K562 (cell line): Measurements from ENCODE around the gene EMX1. TPM values are rescaled to one million over a fixed set of nuclear protein-coding genes. Genes with fewer than 3 reads are reported as not detected.

ENCODE experiments used
- ATAC-seq: fragments of 200-7000 bp; cut with Tn5 transposase; 3 replicates; pipeline ENCODE4 v1.9.1; 2020; ENCODE audit warnings: moderate library complexity
- BruUV-seq: library from RNA; stranded (reverse); fragments of 400-500 nt; replicated peaks from 2 replicates; lab custom pipeline; 2021; lab: Mats Ljungman, UMichigan
- CTCF ChIA-PET: fragments of 300-600 bp; formaldehyde crosslinking; extraction: SDS; loops from one replicate; lab custom pipeline; 2021; ENCODE audit warnings: low intra/inter-chr PET ratio; lab: Yijun Ruan, JAX
- POLR2A ChIA-PET: fragments of 300-600, 350-650 bp; sonication (Branson Sonifier 250); formaldehyde crosslinking; extraction: SDS; loops from one replicate; lab custom pipeline; 2021; ENCODE audit warnings: antibody characterized with exemption, inconsistent platforms; lab: Yijun Ruan, JAX
- DNase-seq, 4 experiments: peaks; one replicate each; pipeline versions ENCODE4 v3.0.0 to v3.0.0-alpha.2; 2011 to 2018; ENCODE audit warnings: low spot score in 3 of 4, mixed read lengths in 3 of 4; ENCODE audit errors: extremely low read depth in 1 of 4
- FAIRE-seq: peaks from 2 replicates; lab custom pipeline; 2011; peaks lifted over from hg19 to GRCh38; lab: Jason Lieb, UNC
- H2AFZ ChIP-seq: 2 replicates; pipeline ENCODE4 v1.6.0; 2011; ENCODE audit warnings: low read depth, low read length, control low read depth, inconsistent platforms
- H3K27ac ChIP-seq: fragments of 200-600 bp; 3 replicates; pipeline ENCODE4 v1.8.0; 2011; ENCODE audit warnings: low read depth, mild to moderate bottlenecking, control low read depth, inconsistent platforms, low read length, moderate library complexity, mixed read lengths; ENCODE audit errors: extremely low read depth
- H3K27me3 ChIP-seq, 2 experiments: fragments of 300-600 bp in 1 of 2; 2 replicates in 1 of 2; 3 replicates in 1 of 2; pipeline versions ENCODE4 v1.6.0 to v1.8.0; 2011; ENCODE audit warnings: inconsistent platforms in 2 of 2, low read length in 2 of 2, mild to moderate bottlenecking in 1 of 2, mixed read lengths in 1 of 2, moderate library complexity in 1 of 2; ENCODE audit not compliant: control insufficient read depth in 2 of 2, insufficient read depth in 2 of 2
- H3K36me3 ChIP-seq: fragments of 300-600 bp; 3 replicates; pipeline ENCODE4 v1.8.0; 2011; ENCODE audit warnings: mild to moderate bottlenecking, low read length, inconsistent platforms; ENCODE audit not compliant: control insufficient read depth, insufficient read depth
- H3K4me1 ChIP-seq, 2 experiments: fragments of 200-600 bp in 1 of 2; replicated peaks in 1 of 2; 2 replicates in 1 of 2; 3 replicates in 1 of 2; pipeline versions ENCODE4 v1.5.1 to v1.8.0; 2011; ENCODE audit warnings: inconsistent platforms in 2 of 2, low read length in 2 of 2, mild to moderate bottlenecking in 1 of 2, mixed read lengths in 1 of 2, moderate library complexity in 1 of 2; ENCODE audit not compliant: control insufficient read depth in 2 of 2, insufficient read depth in 2 of 2
- H3K4me2 ChIP-seq: 2 replicates; pipeline ENCODE4 v1.6.1; 2011; ENCODE audit warnings: low read length, control low read depth, inconsistent platforms, mixed read lengths; ENCODE audit not compliant: insufficient read depth
- H3K4me3 ChIP-seq: fragments of 200-600 bp; sonication (generic), shearing (Covaris generic); 2 replicates; pipeline ENCODE4 v1.5.1; 2016; ENCODE audit warnings: control low read depth, inconsistent platforms
- H3K79me2 ChIP-seq: fragments of 200-600 bp; 3 replicates; pipeline ENCODE4 v1.8.0; 2011; ENCODE audit warnings: low read length, inconsistent platforms; ENCODE audit not compliant: control insufficient read depth, insufficient read depth
- H3K9ac ChIP-seq, 2 experiments: 2 replicates each; pipeline versions ENCODE4 v1.6.0 to v1.6.1; 2011; ENCODE audit warnings: low read depth in 2 of 2, low read length in 2 of 2, control low read depth in 1 of 2, inconsistent platforms in 1 of 2, mild to moderate bottlenecking in 1 of 2, mixed read lengths in 1 of 2; ENCODE audit not compliant: insufficient read depth in 1 of 2
- H3K9me1 ChIP-seq: one replicate; pipeline ENCODE4 v1.6.0; 2011; ENCODE audit warnings: inconsistent platforms, mild to moderate bottlenecking, low read length, moderate library complexity; ENCODE audit not compliant: control insufficient read depth, insufficient read depth
- H3K9me3 ChIP-seq: replicated peaks from 2 replicates; pipeline ENCODE4 v1.5.1; 2011; ENCODE audit warnings: low read depth, low read length, inconsistent platforms; ENCODE audit not compliant: control insufficient read depth, insufficient read depth
- H4K20me1 ChIP-seq: replicated peaks from 2 replicates; pipeline ENCODE4 v1.6.1; 2011; ENCODE audit warnings: low read length, inconsistent platforms, mixed read lengths; ENCODE audit not compliant: control insufficient read depth, insufficient read depth
- DACH1 ChIP-seq: fragments of 450-650 bp; IDR thresholded peaks from 2 replicates; pipeline ENCODE4 v1.6.1; 2018; ENCODE audit not compliant: partially characterized antibody
- EGR1 ChIP-seq: fragments of 450-650 bp; conservative IDR thresholded peaks from 2 replicates; pipeline ENCODE4 v1.6.1; 2017; ENCODE audit warnings: mild to moderate bottlenecking
- ELF2 ChIP-seq: fragments of 250-450 bp; sonication (Bioruptor Pico); IDR thresholded peaks from 2 replicates; pipeline ENCODE4 v1.5.0; 2021; ENCODE audit warnings: mild to moderate bottlenecking
- LCOR ChIP-seq: sonication (generic); formaldehyde crosslinking; IDR thresholded peaks from 2 replicates; pipeline ENCODE4 v1.8.0; 2022; ENCODE audit warnings: mild to moderate bottlenecking, missing genetic modification reagents
- MAFK ChIP-seq: IDR thresholded peaks from 2 replicates; pipeline ENCODE4 v1.6.1; 2011; ENCODE audit warnings: low read length, improper control_type of control experiment
- MXI1 ChIP-seq: IDR thresholded peaks from 2 replicates; pipeline ENCODE4 v1.6.1; 2011; ENCODE audit warnings: low read depth, mild to moderate bottlenecking, improper control_type of control experiment, low read length
- NCOA1 ChIP-seq: fragments of 450-650 bp; IDR thresholded peaks from 2 replicates; pipeline ENCODE4 v1.6.1; 2016; ENCODE audit warnings: low read depth
- POLR2AphosphoS5 ChIP-seq: IDR thresholded peaks from 2 replicates; pipeline ENCODE4 v1.6.1; 2011; ENCODE audit warnings: mild to moderate bottlenecking, low read depth, low read length, moderate library complexity; ENCODE audit not compliant: control insufficient read depth, insufficient read depth
- ZNF644 ChIP-seq: fragments of 200-800 bp; sonication (Bioruptor generic); IDR thresholded peaks from 2 replicates; pipeline ENCODE4 v1.6.1; 2016; ENCODE audit warnings: low read depth, missing genetic modification characterization, missing compliant biosample characterization
- ZNF655 ChIP-seq: fragments of 250-450 bp; sonication (Bioruptor Pico); IDR thresholded peaks from 2 replicates; pipeline ENCODE4 v1.5.0; 2021
- ZNF668 ChIP-seq: fragments of 250-450 bp; sonication (Bioruptor Pico); IDR thresholded peaks from 2 replicates; pipeline ENCODE4 v1.8.0; 2022; ENCODE audit warnings: mild to moderate bottlenecking, inconsistent platforms
- ZNF785 ChIP-seq: fragments of 250-450 bp; sonication (Bioruptor Pico); IDR thresholded peaks from 2 replicates; pipeline ENCODE4 v1.4.0; 2020; ENCODE audit warnings: mild to moderate bottlenecking
- ZNF830 ChIP-seq: fragments of 250-450 bp; sonication (Bioruptor Pico); IDR thresholded peaks from 2 replicates; pipeline ENCODE4 v1.5.0; 2021; ENCODE audit warnings: mild to moderate bottlenecking
- WGBS: fragments of 100-300 bp; shearing (Covaris generic); methylation state at CpG from one replicate; pipeline ENCODE4 v1.1.6; 2016; ENCODE audit warnings: low coverage, mixed read lengths; ENCODE audit not compliant: insufficient coverage; ENCODE audit errors: missing lambda C conversion rate; 5-methylcytosine and 5-hydroxymethylcytosine counted together
- in situ Hi-C: fragments of 300-500 bp; cut with MboI; formaldehyde crosslinking; loops from 4 replicates; pipeline ENCODE4 v1.15.0; 2018; ENCODE audit warnings: inconsistent platforms, mixed read lengths
- intact Hi-C: fragments of 100-400 bp; cut with micrococcal nuclease; formaldehyde crosslinking; loops from 2 replicates; pipeline ENCODE4 v1.14.2; 2022
- polyA plus RNA-seq, 8 experiments: library from polyadenylated mRNA; depleted of rRNA in 4 of 8; stranded (reverse) in 5 of 8; unstranded in 3 of 8; fragments of >200 nt; fragmentation: Nextera tagmentation in 2 of 8; fragmentation: Illumina TruSeq in 1 of 8; extraction: Ambion mirVana in 2 of 8; extraction: Trizol in 1 of 8; gene quantifications; 2 replicates each; pipeline versions ENCODE4 v1.2.1 to v1.2.3, GENCODE V29; 2011 to 2014; ENCODE audit warnings: inconsistent platforms in 1 of 8, missing spikeins in 1 of 8
- total RNA-seq, 7 experiments: library from RNA; depleted of rRNA in 6 of 7; stranded (reverse); fragments of >200 nt in 6 of 7; fragmentation: Illumina TruSeq in 2 of 7; extraction: Trizol in 2 of 7; gene quantifications; 2 replicates each; pipeline versions ENCODE4 v1.2.1 to v1.2.3, GENCODE V29; 2011 to 2021; ENCODE audit warnings: low replicate concordance in 1 of 7

Gene EMX1
- total and polyA plus RNA-seq, 9 of the 15 experiments (the other 6 are each of a cell fraction or from before 2014, with no cell fraction given): 0.10 to 0.32 (median 0.21) TPM; not detected in 6

- BruUV-seq: no TSS peak
Observed at GRCh38 chr2:72973137-72973535, 55.8 kb downstream of the EMX1 start.

More at GRCh38 chr2:72973137-72973535, 55.8 kb downstream of the EMX1 start:
- ATAC-seq (no peak), DNase-seq (no peak), FAIRE-seq (no peak)
- Histone ChIP-seq H3K27ac (no peak overlapping the region), H3K9me3 (no peaks in the 10 kb centered on the region), H3K4me3 (no peak overlapping the region), H3K79me2 (no peaks in the 10 kb centered on the region), H3K9ac (no peak overlapping the region), H3K4me1 (peaks cover 0 to 5% of the 10 kb centered on the region in 2 experiments; a peak in 1 of 5 replicates), H4K20me1 (peaks cover 14% of the 10 kb centered on the region), H3K9me1 (no peaks in the 10 kb centered on the region), H3K27me3 (no peaks in the 10 kb centered on the region), H3K4me2 (no peak overlapping the region), H3K36me3 (no peaks in the 10 kb centered on the region), H2AFZ (no peak overlapping the region)
- WGBS: 76% methylated on average over 8 of the region's 8 CpGs
- intact Hi-C loops (loop anchor here (1.0 kb wide), 1 partner anchor 80 kb away; no protein-coding TSS in a partner anchor), in situ Hi-C loops (no loop called here)
- ChIA-PET CTCF (interaction anchor here (2.4 kb wide), 1 partner anchor 80 kb away, joined by 16 read pairs; no protein-coding TSS in a partner anchor), POLR2A (interaction anchor here (1.3 kb wide), 1 partner anchor 11 kb away, joined by 3 read pairs; no protein-coding TSS in a partner anchor)
- TF ChIP-seq ZNF655 (CRISPR knock-in tag) (no peak), DACH1 (no peak), ELF2 (CRISPR knock-in tag) (no peak), NCOA1 (no peak), ZNF830 (CRISPR knock-in tag) (no peak), MAFK (no peak), LCOR (no peak), EGR1 (no peak), POLR2AphosphoS5 (no peak), MXI1 (no peak), ZNF785 (CRISPR knock-in tag) (no peak), ZNF668 (CRISPR knock-in tag) (no peak), ZNF644 (tag) (no peak)
